Measurements from ENCODE around the gene YEATS4.

YEATS4 gene

GRCh38 chr12:69438539-69438938 lies 79.0 kb downstream of the YEATS4 start:
- no peak for TF ChIP-seq CTCF (IDR thresholded peaks at IDR 0.05; ENCODE audit: insufficient read depth, low read depth, low read length, missing control alignments)

GRCh38 chr12:69440016-69440415 lies 80.5 kb downstream of the YEATS4 start:
- H3K4me3 ChIP-seq (ENCODE audit: low read depth, low read length), result no peak overlapping the region
- no peak for DNase-seq (ENCODE audit: low read depth)
- TF ChIP-seq CTCF (IDR thresholded peaks at IDR 0.05; ENCODE audit: insufficient read depth, low read depth, low read length, missing control alignments), result no peak

More at GRCh38 chr12:69438539-69438938, 79.0 kb downstream of the YEATS4 start:
- DNase-seq (ENCODE audit: low read depth), result no peak
- H3K4me3 ChIP-seq (ENCODE audit: low read depth, low read length), result no peak overlapping the region
